GM13977 (cell line): ENCODE data around the gene DYNLRB2.

Experiments
- DNase-seq: peaks from one replicate; pipeline ENCODE4 v3.0.0; 2012; ENCODE audit warnings: low spot score
- CTCF ChIP-seq: IDR thresholded peaks from 2 replicates; pipeline ENCODE4 v1.5.1; 2012; ENCODE audit warnings: mild to moderate bottlenecking, control low read depth; ENCODE audit not compliant: insufficient read depth; ENCODE audit errors: extremely low read depth, missing control alignments
- in situ Hi-C: fragments of 300-500 bp; cut with MboI; formaldehyde crosslinking; loops from one replicate; pipeline ENCODE4 v1.12.0; 2022; ENCODE audit warnings: low sequenced_read_pairs, low pct_unique_long_range_greater_than_20kb, mixed read lengths, inconsistent platforms; ENCODE audit not compliant: unreplicated experiment

DYNLRB2 gene

DNA sequence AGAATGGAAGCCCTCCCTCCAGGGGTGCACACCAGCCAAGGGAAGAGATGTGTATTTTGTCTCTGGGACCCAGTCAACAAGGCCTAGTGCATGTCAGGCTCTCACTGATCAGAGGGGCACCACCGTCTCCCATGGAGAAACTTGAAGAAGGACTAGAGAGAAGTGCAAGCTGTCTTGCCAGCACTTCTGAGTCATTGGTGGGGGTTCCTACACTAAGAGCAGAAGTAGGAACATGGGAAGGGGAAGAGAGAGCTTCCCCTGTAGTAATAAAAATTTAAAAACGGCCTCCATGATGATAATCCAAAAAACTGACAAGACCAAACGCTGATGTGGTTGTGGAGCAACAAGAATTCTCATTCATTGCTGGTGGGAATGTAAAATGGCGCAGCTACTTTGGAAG lies 46.3 kb downstream of the DYNLRB2 start:
- no peak for DNase-seq
- TF ChIP-seq CTCF: no peak
- in situ Hi-C loops: no loop called here

DNA sequence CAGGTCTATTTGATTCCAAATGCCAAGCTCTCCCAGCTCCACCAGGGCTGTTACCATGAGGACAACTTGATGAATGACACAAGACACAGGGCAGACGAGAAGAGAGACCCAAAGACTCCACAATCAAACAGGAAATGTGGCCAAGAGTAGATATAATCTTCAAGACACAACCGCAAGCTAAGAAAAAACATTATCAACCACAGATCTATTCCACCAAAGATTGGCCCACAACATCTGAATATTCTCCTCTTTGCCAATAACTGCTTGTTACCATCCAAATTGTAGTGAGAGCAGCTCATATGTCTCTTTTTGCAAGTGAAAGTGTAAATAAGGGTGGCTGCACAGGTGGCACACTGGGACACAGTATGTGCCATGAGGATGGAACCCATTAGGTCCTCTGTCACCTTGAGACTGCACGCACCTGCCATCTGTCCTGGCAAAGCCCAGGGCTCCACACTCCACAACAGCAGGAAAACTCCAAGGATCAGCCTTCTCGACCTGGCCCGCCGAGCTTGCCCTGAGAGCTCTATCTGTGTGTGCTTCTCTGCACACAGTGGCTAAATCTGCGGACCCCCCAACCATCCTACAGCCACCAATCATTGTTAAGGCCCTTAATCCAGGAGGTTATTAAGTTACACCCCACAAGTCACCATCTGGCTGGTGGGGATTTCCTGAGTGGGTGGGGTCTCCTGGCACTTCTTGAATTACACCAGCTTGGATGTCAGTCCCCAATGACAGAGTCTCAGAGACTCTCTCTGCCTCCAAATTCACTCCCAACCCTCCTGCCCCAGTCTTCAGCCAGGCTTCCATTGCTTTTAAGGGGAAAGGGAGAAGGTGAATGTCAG lies 50.5 kb downstream of the DYNLRB2 start:
- in situ Hi-C loops: no loop called here
- TF ChIP-seq CTCF: no peak

GRCh38 chr16:80592273-80592672 lies 51.5 kb downstream of the DYNLRB2 start:
- in situ Hi-C loops: no loop called here
- no peak for DNase-seq
- no peak for TF ChIP-seq CTCF

More for the DNA sequence above, 50.5 kb downstream of the DYNLRB2 start:
- DNase-seq: no peak

DNA sequence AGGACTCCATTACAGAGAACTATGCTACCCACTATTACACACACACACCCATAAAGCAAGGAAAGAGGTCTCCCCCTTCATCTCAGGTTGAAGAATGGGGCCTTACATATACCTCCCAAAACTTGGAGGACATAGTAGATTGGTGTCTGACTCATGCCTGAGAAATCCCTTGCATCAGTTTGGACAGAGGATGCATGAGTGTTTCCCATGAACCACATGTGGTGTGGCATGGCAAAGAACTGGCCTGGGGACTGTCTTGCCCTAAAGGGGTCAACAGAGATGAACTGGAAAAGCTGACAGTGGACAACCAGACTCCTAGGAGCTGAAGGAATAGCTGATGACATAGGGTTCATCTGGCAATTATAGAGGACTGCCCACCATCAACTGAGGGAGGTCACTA lies 54.0 kb downstream of the DYNLRB2 start:
- no peak for TF ChIP-seq CTCF
- in situ Hi-C loops: no loop called here
- DNase-seq: no peak

DNA sequence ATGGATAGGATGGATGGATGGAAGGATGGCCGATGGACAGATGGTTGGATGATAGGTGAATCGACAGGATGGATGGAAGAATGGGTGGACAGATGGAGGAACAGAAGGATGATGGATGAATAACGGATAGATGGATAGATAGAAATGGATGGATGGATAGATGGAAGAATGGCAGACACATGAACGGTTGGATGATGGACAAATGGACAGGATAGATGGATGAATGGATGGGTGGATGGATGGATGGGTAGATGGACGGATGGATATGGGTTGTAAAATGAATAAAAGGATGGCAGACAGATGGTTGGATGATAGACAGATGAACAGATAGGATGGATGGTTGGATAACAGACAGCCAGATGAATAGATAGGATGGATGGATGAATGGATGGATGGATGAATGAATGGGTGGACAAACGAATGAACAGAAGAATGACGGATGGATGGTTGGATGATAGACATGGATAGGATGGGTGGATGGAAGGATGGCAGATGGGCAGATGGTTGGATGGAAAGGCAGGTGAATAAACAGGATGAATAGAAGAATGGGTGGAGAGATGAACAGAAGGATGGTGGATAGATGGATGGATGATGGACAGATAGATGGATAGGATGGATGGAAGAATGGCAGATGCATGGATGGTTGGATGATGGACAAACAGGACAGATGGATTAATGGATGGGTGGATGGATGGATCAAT lies 55.9 kb downstream of the DYNLRB2 start:
- no peak for TF ChIP-seq CTCF
- in situ Hi-C loops: no loop called here
- no peak for DNase-seq

DNA sequence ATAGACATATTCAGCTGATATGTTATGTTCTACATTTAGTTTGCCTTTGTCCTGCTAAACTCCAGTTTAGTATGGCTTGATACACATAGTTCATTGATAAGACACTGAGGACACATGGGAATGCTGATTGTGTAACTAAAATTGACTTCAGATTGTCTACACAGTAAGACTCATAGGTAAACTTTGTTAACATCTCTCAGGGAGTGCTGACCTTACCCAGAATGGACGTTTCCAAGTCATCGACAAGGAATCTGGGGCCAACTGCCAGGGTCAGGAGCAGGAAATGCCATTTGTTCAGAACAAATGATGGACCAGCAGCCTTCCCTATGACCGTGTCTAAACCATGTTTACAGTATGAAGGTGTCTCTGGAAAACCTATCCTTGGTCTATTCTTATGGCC lies 58.7 kb downstream of the DYNLRB2 start:
- TF ChIP-seq CTCF: no peak
- no peak for DNase-seq
- in situ Hi-C loops: no loop called here
